ENCODE measurements around the gene ATF6.

The ATF6 gene

GRCh38 chr1:161848676-161849075 is 82.6 kb downstream of the ATF6 start:
- Mint-ChIP-seq H3K27me3 (no peaks in the 10 kb centered on the region), H3K36me3 (ENCODE audit: low read depth) (peaks cover 86% of the 10 kb centered on the region), H3K4me3 (no peak overlapping the region), H3K27ac (no peak overlapping the region), H3K4me1 (ENCODE audit: low read depth) (peaks cover 26% of the 10 kb centered on the region), H3K9me3 (no peaks in the 10 kb centered on the region)
- DNase-seq, result no peak

- Mint-ChIP-seq H3K27ac (peak overlapping the region; percentile 22), H3K4me3 (no peak overlapping the region), H3K36me3 (ENCODE audit: low read depth) (peaks cover 86% of the 10 kb centered on the region), H3K9me3 (no peaks in the 10 kb centered on the region), H3K4me1 (ENCODE audit: low read depth) (peaks cover 21% of the 10 kb centered on the region), H3K27me3 (no peaks in the 10 kb centered on the region)
- no peak for DNase-seq
Measured at GRCh38 chr1:161849518-161849917, 83.4 kb downstream of the ATF6 start.

GRCh38 chr1:161855260-161855659 is 89.1 kb downstream of the ATF6 start:
- H3K9me3 Mint-ChIP-seq, result no peaks in the 10 kb centered on the region
- H3K4me3 Mint-ChIP-seq, result no peak overlapping the region
- no peak for DNase-seq
- no peak overlapping the region for H3K27ac Mint-ChIP-seq
- H3K4me1 Mint-ChIP-seq (ENCODE audit: low read depth), result peaks cover 4% of the 10 kb centered on the region
- H3K27me3 Mint-ChIP-seq, result no peaks in the 10 kb centered on the region
- peaks cover 95% of the 10 kb centered on the region for H3K36me3 Mint-ChIP-seq (ENCODE audit: low read depth)

- Mint-ChIP-seq H3K36me3 (ENCODE audit: low read depth) (peaks cover 91% of the 10 kb centered on the region), H3K27me3 (no peaks in the 10 kb centered on the region), H3K27ac (no peak overlapping the region), H3K4me1 (ENCODE audit: low read depth) (peaks cover 3% of the 10 kb centered on the region), H3K9me3 (no peaks in the 10 kb centered on the region), H3K4me3 (no peak overlapping the region)
- no peak for DNase-seq
Measured at GRCh38 chr1:161858271-161858670, 92.2 kb downstream of the ATF6 start.

DNA sequence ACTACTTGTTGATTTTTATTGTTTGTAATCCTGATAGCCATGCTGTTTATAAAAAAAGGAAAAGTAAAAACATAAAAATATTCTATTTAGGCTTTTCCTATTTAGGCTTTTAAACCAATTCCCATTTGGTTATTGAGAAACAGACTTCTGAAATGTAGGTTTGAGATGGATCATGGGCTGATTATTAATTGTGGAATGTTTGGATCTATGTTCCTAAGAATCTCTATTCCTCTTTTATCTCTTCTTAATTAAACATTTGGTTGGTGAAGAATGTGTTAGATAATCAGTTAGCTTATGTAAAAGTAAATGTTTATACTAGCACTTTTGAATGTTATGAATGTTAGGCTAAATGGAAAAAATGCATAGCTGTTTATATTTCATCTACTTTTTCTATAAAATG is 97.4 kb downstream of the ATF6 start:
- no peak overlapping the region for H3K4me3 Mint-ChIP-seq
- no peak for DNase-seq
- peaks cover 89% of the 10 kb centered on the region for H3K36me3 Mint-ChIP-seq (ENCODE audit: low read depth)
- no peaks in the 10 kb centered on the region for H3K9me3 Mint-ChIP-seq
- H3K4me1 Mint-ChIP-seq (ENCODE audit: low read depth), result no peaks in the 10 kb centered on the region
- no peaks in the 10 kb centered on the region for H3K27me3 Mint-ChIP-seq
- H3K27ac Mint-ChIP-seq, result no peak overlapping the region

- peak overlapping the region; percentile 26 for H3K27ac Mint-ChIP-seq
- no peaks in the 10 kb centered on the region for H3K27me3 Mint-ChIP-seq
- H3K36me3 Mint-ChIP-seq (ENCODE audit: low read depth), result peaks cover 84% of the 10 kb centered on the region
- H3K4me1 Mint-ChIP-seq (ENCODE audit: low read depth), result no peaks in the 10 kb centered on the region
- no peaks in the 10 kb centered on the region for H3K9me3 Mint-ChIP-seq
- no peak for DNase-seq
- H3K4me3 Mint-ChIP-seq, result no peak overlapping the region
Measured at GRCh38 chr1:161864577-161864976, 98.5 kb downstream of the ATF6 start.

GRCh38 chr1:161866241-161866640 is 100.1 kb downstream of the ATF6 start:
- H3K27me3 Mint-ChIP-seq, result no peaks in the 10 kb centered on the region
- H3K9me3 Mint-ChIP-seq, result no peaks in the 10 kb centered on the region
- no peak overlapping the region for H3K4me3 Mint-ChIP-seq
- no peak for DNase-seq
- H3K4me1 Mint-ChIP-seq (ENCODE audit: low read depth), result no peaks in the 10 kb centered on the region
- H3K36me3 Mint-ChIP-seq (ENCODE audit: low read depth), result peaks cover 85% of the 10 kb centered on the region
- no peak overlapping the region for H3K27ac Mint-ChIP-seq

GRCh38 chr1:161868832-161869231 is 102.7 kb downstream of the ATF6 start:
- no peak overlapping the region for H3K4me3 Mint-ChIP-seq

DNA sequence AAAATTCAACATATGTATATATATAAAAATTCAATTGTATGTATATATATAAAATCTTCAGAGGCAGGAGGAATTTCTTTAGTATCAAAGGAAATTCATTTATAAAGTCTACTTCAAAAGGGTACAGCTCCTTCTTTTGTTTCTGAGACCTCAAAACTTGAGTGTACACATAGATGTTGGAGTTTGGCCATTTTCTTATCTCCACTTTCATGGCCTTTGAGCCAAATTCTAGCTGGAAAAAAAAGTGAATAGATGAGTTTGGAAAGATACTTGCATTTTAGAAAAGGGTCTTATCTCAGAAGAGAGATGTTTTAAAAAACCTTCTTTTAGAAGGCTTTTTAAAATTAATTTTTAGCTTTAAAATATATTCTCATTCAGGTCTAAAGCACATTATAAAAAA is 103.2 kb downstream of the ATF6 start:
- Mint-ChIP-seq H3K4me1 (ENCODE audit: low read depth) (peaks cover 6% of the 10 kb centered on the region), H3K27ac (no peak overlapping the region), H3K36me3 (ENCODE audit: low read depth) (peaks cover 79% of the 10 kb centered on the region), H3K9me3 (no peaks in the 10 kb centered on the region), H3K4me3 (no peak overlapping the region), H3K27me3 (no peaks in the 10 kb centered on the region)
- no peak for DNase-seq

More at GRCh38 chr1:161868832-161869231, 102.7 kb downstream of the ATF6 start:
- peaks cover 6% of the 10 kb centered on the region for H3K4me1 Mint-ChIP-seq (ENCODE audit: low read depth)
- no peak for DNase-seq
- no peaks in the 10 kb centered on the region for H3K27me3 Mint-ChIP-seq
- no peak overlapping the region for H3K27ac Mint-ChIP-seq
- peaks cover 81% of the 10 kb centered on the region for H3K36me3 Mint-ChIP-seq (ENCODE audit: low read depth)
- no peaks in the 10 kb centered on the region for H3K9me3 Mint-ChIP-seq

DNA sequence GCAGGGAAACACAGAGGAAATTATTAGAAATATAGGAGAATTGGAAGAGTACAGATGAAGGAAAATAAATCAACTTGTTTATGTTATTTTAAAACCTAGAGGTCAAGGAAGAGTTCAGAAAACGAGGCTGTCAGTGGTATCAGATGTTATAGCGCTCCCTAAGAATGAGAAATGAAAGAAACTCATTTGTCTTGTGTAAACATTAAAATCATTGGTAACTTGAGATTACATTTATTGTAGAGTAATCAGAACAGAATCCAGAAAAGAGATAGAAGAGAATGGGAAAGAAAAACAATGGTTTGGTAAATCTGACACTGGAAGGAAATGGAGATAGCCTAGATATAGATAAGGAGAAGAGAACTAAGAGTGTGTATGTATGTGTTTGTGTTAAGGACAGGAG is 106.4 kb downstream of the ATF6 start:
- H3K4me3 Mint-ChIP-seq, result no peak overlapping the region
- no peaks in the 10 kb centered on the region for H3K9me3 Mint-ChIP-seq
- no peak for DNase-seq
- H3K27ac Mint-ChIP-seq, result no peak overlapping the region
- H3K36me3 Mint-ChIP-seq (ENCODE audit: low read depth), result peaks cover 69% of the 10 kb centered on the region
- no peaks in the 10 kb centered on the region for H3K27me3 Mint-ChIP-seq
- H3K4me1 Mint-ChIP-seq (ENCODE audit: low read depth), result peaks cover 10% of the 10 kb centered on the region

GRCh38 chr1:161879261-161879660 is 113.1 kb downstream of the ATF6 start:
- no peak for DNase-seq

GRCh38 chr1:161884475-161884874 is 118.4 kb downstream of the ATF6 start:
- no peak overlapping the region for H3K27ac Mint-ChIP-seq
- H3K27me3 Mint-ChIP-seq, result no peaks in the 10 kb centered on the region
- H3K4me1 Mint-ChIP-seq (ENCODE audit: low read depth), result peaks cover 6% of the 10 kb centered on the region
- no peak overlapping the region for H3K4me3 Mint-ChIP-seq
- no peak for DNase-seq
- no peaks in the 10 kb centered on the region for H3K9me3 Mint-ChIP-seq
- H3K36me3 Mint-ChIP-seq (ENCODE audit: low read depth), result peaks cover 45% of the 10 kb centered on the region

More at GRCh38 chr1:161879261-161879660, 113.1 kb downstream of the ATF6 start:
- peaks cover 9% of the 10 kb centered on the region for H3K4me1 Mint-ChIP-seq (ENCODE audit: low read depth)
- no peaks in the 10 kb centered on the region for H3K9me3 Mint-ChIP-seq
- H3K4me3 Mint-ChIP-seq, result no peak overlapping the region
- H3K27me3 Mint-ChIP-seq, result no peaks in the 10 kb centered on the region
- H3K36me3 Mint-ChIP-seq (ENCODE audit: low read depth), result peaks cover 25% of the 10 kb centered on the region
- H3K27ac Mint-ChIP-seq, result no peak overlapping the region

- no peak overlapping the region for H3K4me3 Mint-ChIP-seq
- no peaks in the 10 kb centered on the region for H3K27me3 Mint-ChIP-seq
- H3K4me1 Mint-ChIP-seq (ENCODE audit: low read depth), result peaks cover 6% of the 10 kb centered on the region
- no peak for DNase-seq
- peaks cover 50% of the 10 kb centered on the region for H3K36me3 Mint-ChIP-seq (ENCODE audit: low read depth)
- no peaks in the 10 kb centered on the region for H3K9me3 Mint-ChIP-seq
- no peak overlapping the region for H3K27ac Mint-ChIP-seq
Measured at GRCh38 chr1:161885003-161885402, 118.9 kb downstream of the ATF6 start.

DNA sequence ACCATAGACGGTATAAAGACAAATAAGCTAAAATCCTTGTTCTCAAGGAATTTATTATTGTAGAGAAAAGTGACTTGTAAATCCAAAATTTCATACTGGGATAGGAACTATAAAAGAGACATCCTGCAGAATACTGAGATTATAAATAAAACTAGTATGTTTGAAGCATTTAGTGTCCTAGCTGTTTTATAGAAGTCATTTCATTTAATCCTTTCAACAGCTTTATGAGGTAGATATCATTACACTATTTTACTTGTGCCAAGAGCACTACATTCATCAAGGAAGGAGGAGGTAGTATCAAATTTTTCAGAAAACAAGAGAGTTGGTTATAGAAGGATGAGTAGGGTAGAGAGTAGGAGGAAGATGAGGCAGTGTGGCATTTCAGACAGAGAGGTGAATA is 119.6 kb downstream of the ATF6 start:
- Mint-ChIP-seq H3K4me1 (ENCODE audit: low read depth) (peaks cover 6% of the 10 kb centered on the region), H3K4me3 (no peak overlapping the region), H3K9me3 (no peaks in the 10 kb centered on the region), H3K27me3 (no peaks in the 10 kb centered on the region), H3K36me3 (ENCODE audit: low read depth) (peaks cover 58% of the 10 kb centered on the region), H3K27ac (peak overlapping the region; percentile 8)
- no peak for DNase-seq

DNA sequence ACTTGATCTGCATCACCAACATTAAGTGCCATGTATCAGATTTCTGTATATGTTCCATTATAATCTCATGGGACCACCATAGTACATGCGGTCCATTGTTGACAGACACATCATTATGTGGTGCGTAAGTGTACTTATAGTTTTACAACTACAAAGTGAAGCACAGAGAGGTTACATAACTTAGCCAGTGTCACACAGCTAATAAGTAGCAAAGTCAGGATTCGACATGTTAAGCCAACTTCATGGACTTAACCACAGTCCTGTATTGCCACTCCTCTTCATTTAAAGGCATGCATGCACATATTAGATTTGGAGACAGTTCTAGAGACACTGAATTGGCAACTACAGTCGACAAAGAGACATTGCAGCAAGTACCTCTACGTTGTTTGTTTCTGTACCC is 120.5 kb downstream of the ATF6 start:
- Mint-ChIP-seq H3K4me3 (no peak overlapping the region), H3K4me1 (ENCODE audit: low read depth) (peaks cover 6% of the 10 kb centered on the region), H3K36me3 (ENCODE audit: low read depth) (peaks cover 59% of the 10 kb centered on the region), H3K27me3 (no peaks in the 10 kb centered on the region), H3K9me3 (no peaks in the 10 kb centered on the region), H3K27ac (no peak overlapping the region)
- DNase-seq, result no peak

DNA sequence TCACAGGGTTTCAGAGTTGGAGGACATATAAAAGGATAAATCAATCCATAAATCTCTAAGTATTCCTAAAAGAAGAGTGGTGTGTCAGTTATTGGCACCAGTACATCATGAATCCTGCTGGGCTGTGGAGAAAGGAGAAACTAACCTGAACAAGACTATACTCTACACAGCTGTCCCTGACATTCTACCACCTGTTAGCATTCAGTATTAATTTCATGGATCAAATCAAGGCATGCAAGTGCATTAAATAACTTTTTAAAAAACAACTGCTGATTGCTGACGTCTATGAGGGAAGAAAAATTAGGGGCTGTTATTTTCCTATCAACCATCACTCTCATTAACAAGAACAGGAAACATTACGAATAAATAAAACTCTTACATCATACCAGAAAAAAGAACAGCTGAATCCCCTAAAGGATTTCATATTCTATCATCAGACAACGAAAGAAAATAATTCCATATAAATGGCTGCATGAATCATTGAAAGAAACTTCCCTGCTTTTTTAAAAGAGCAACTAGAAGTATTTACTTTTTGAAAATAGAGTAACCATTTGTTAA is 121.7 kb downstream of the ATF6 start:
- peaks cover 68% of the 10 kb centered on the region for H3K36me3 Mint-ChIP-seq (ENCODE audit: low read depth)
- no peak for DNase-seq
- no peak overlapping the region for H3K27ac Mint-ChIP-seq
- peaks cover 4% of the 10 kb centered on the region for H3K4me1 Mint-ChIP-seq (ENCODE audit: low read depth)
- H3K4me3 Mint-ChIP-seq, result no peak overlapping the region
- H3K27me3 Mint-ChIP-seq, result no peaks in the 10 kb centered on the region
- H3K9me3 Mint-ChIP-seq, result no peaks in the 10 kb centered on the region

All from activated T-cell treated with anti-CD3 and anti-CD28 coated beads, Interleukin-2, amount 50 U/mL, for 24 hours (primary cell).